Neural progenitor cell (in vitro differentiated cells): ENCODE measurements around the gene CBX8. TPM values are rescaled to one million over a fixed set of nuclear protein-coding genes. Genes with fewer than 3 reads are reported as not detected.

Experiments used
- DNase-seq: peaks from one replicate; pipeline ENCODE4 v3.0.0-alpha.2; 2016; ENCODE audit warnings: low spot score
- H2AFZ ChIP-seq: fragments of 200-600 bp; sonication (generic); replicated peaks from 2 replicates; pipeline ENCODE4 v1.6.1; 2016; ENCODE audit warnings: antibody characterized with exemption
- H3F3A ChIP-seq: fragments of 200-600 bp; sonication (generic); 2 replicates; pipeline ENCODE4 v1.6.1; 2016; ENCODE audit warnings: antibody characterized with exemption, low read depth
- H3K27ac ChIP-seq: fragments of 200-600 bp; sonication (generic); 2 replicates; pipeline ENCODE4 v1.5.1; 2016; ENCODE audit warnings: mild to moderate bottlenecking
- H3K27me3 ChIP-seq: fragments of 200-600 bp; sonication (generic); 2 replicates; pipeline ENCODE4 v1.6.1; 2016; ENCODE audit warnings: mild to moderate bottlenecking, moderate library complexity
- H3K36me3 ChIP-seq: fragments of 200-600 bp; sonication (generic); 2 replicates; pipeline ENCODE4 v1.5.1; 2016
- H3K4me1 ChIP-seq: fragments of 200-600 bp; sonication (generic); 2 replicates; pipeline ENCODE4 v1.6.1; 2016; ENCODE audit warnings: mixed run types
- H3K4me2 ChIP-seq: fragments of 200-600 bp; sonication (generic); 2 replicates; pipeline ENCODE4 v1.6.1; 2016
- H3K4me3 ChIP-seq: fragments of 200-600 bp; sonication (generic); 2 replicates; pipeline ENCODE4 v1.5.1; 2016
- H3K79me2 ChIP-seq: fragments of 200-600 bp; sonication (generic); 2 replicates; pipeline ENCODE4 v1.6.1; 2016; ENCODE audit warnings: low read depth
- H3K9ac ChIP-seq: fragments of 200-600 bp; sonication (generic); 2 replicates; pipeline ENCODE4 v1.6.1; 2016
- H3K9me3 ChIP-seq: fragments of 200-600 bp; sonication (generic); 2 replicates; pipeline ENCODE4 v1.5.1; 2016; ENCODE audit warnings: low read depth
- H4K20me1 ChIP-seq: fragments of 200-600 bp; sonication (generic); 2 replicates; pipeline ENCODE4 v1.6.1; 2016; ENCODE audit warnings: low read depth
- H3K27ac Mint-ChIP-seq: 3 replicates; pipeline ENCODE4 v1.8.0; 2021; ENCODE audit warnings: mixed read lengths
- H3K27me3 Mint-ChIP-seq: 2 replicates; pipeline ENCODE4 v1.8.0; 2022; ENCODE audit warnings: low read depth, mild to moderate bottlenecking, inconsistent platforms, moderate library complexity, mixed read lengths; ENCODE audit not compliant: insufficient read depth
- H3K36me3 Mint-ChIP-seq: 3 replicates; pipeline ENCODE4 v1.8.0; 2021; ENCODE audit warnings: mixed read lengths
- H3K4me1 Mint-ChIP-seq: 3 replicates; pipeline ENCODE4 v1.8.0; 2021; ENCODE audit warnings: mixed read lengths
- H3K4me3 Mint-ChIP-seq: 3 replicates; pipeline ENCODE4 v1.8.0; 2021; ENCODE audit warnings: mild to moderate bottlenecking, moderate library complexity, mixed read lengths
- H3K9me3 Mint-ChIP-seq: 3 replicates; pipeline ENCODE4 v1.8.0; 2020; ENCODE audit warnings: mixed read lengths
- CTCF ChIP-seq: fragments of 200-600 bp; sonication (generic); IDR thresholded peaks from 2 replicates; pipeline ENCODE4 v1.5.1; 2017; ENCODE audit warnings: antibody characterized with exemption, mild to moderate bottlenecking
- EZH2 ChIP-seq: fragments of 200-600 bp; sonication (generic); IDR thresholded peaks from 2 replicates; pipeline ENCODE4 v1.6.1; 2017; ENCODE audit warnings: antibody characterized with exemption, mild to moderate bottlenecking, moderate library complexity
- EZH2phosphoT487 ChIP-seq: fragments of 200-600 bp; sonication (generic); IDR thresholded peaks from 2 replicates; pipeline ENCODE4 v1.6.1; 2017; ENCODE audit warnings: antibody characterized with exemption
- total RNA-seq: library from RNA; depleted of rRNA; stranded (reverse); fragments of >200 nt; gene quantifications from 2 replicates; pipeline ENCODE4 v1.2.3, GENCODE V29; 2015; ENCODE audit warnings: low replicate concordance

CBX8 gene
- total RNA-seq, 1 donor from 2014 or later = 2.8 TPM

- Histone ChIP-seq H4K20me1 (peaks cover 41% of the 10 kb centered on the region), H3K27ac (no peak overlapping the region), H2AFZ (no peak overlapping the region), H3K36me3 (no peaks in the 10 kb centered on the region), H3K4me1 (peaks cover 50% of the 10 kb centered on the region), H3F3A (peaks cover 59% of the 10 kb centered on the region), H3K79me2 (no peaks in the 10 kb centered on the region), H3K27me3 (peaks cover 97% of the 10 kb centered on the region), H3K9me3 (no peaks in the 10 kb centered on the region), H3K9ac (no peak overlapping the region), H3K4me2 (peak overlapping the region; percentile 77), H3K4me3 (peak overlapping the region; percentile 45)
- H3K9me3 Mint-ChIP-seq = no peaks in the 10 kb centered on the region
- peaks cover 61% of the 10 kb centered on the region for H3K27me3 Mint-ChIP-seq
- no peaks in the 10 kb centered on the region for H3K36me3 Mint-ChIP-seq
- peaks cover 39% of the 10 kb centered on the region for H3K4me1 Mint-ChIP-seq
- H3K4me3 Mint-ChIP-seq = peak overlapping the region; percentile 81
- peak; percentile 97 for DNase-seq
- peak overlapping the region; percentile 88 for H3K27ac Mint-ChIP-seq
- no peak for TF ChIP-seq EZH2phosphoT487
- TF ChIP-seq EZH2 = no peak
Measured at GRCh38 chr17:79810130-79811010, 13.5 kb upstream of the CBX8 start.

GRCh38 chr17:79809530-79810129 lies 12.8 kb upstream of the CBX8 start:
- peaks cover 66% of the 10 kb centered on the region for H3F3A ChIP-seq
- Mint-ChIP-seq H3K4me1 (peaks cover 45% of the 10 kb centered on the region), H3K27me3 (peaks cover 68% of the 10 kb centered on the region), H3K4me3 (peak overlapping the region; percentile 83), H3K9me3 (no peaks in the 10 kb centered on the region), H3K27ac (peak overlapping the region; percentile 98), H3K36me3 (no peaks in the 10 kb centered on the region)
- H3K4me1 ChIP-seq = peaks cover 55% of the 10 kb centered on the region
- no peak overlapping the region for H3K27ac ChIP-seq
- H3K9ac ChIP-seq = no peak overlapping the region
- H4K20me1 ChIP-seq = peaks cover 48% of the 10 kb centered on the region
- H3K4me2 ChIP-seq = peak overlapping the region; percentile 92
- TF ChIP-seq CTCF (no peak), EZH2 (no peak), EZH2phosphoT487 (peak; percentile 53)
- no peaks in the 10 kb centered on the region for H3K79me2 ChIP-seq
- no peaks in the 10 kb centered on the region for H3K9me3 ChIP-seq
- H2AFZ ChIP-seq = no peak overlapping the region
- peaks cover 97% of the 10 kb centered on the region for H3K27me3 ChIP-seq
- peak; percentile 26 for DNase-seq
- peak overlapping the region; percentile 45 for H3K4me3 ChIP-seq
- no peaks in the 10 kb centered on the region for H3K36me3 ChIP-seq

- H3K4me1 ChIP-seq = peaks cover 57% of the 10 kb centered on the region
- TF ChIP-seq CTCF (peak; percentile 52), EZH2 (no peak), EZH2phosphoT487 (peak; percentile 46)
- DNase-seq = peak; percentile 64
Measured at GRCh38 chr17:79808763-79809529, 12.1 kb upstream of the CBX8 start.

More at GRCh38 chr17:79808763-79809529, 12.1 kb upstream of the CBX8 start:
- Histone ChIP-seq H3K27me3 (peaks cover 97% of the 10 kb centered on the region), H3K79me2 (no peaks in the 10 kb centered on the region), H3K4me2 (peak overlapping the region; percentile 92), H3K27ac (no peak overlapping the region), H3K9me3 (no peaks in the 10 kb centered on the region), H3F3A (peaks cover 66% of the 10 kb centered on the region), H3K4me3 (peak overlapping the region; percentile 45), H3K9ac (no peak overlapping the region), H4K20me1 (peaks cover 52% of the 10 kb centered on the region), H2AFZ (no peak overlapping the region), H3K36me3 (no peaks in the 10 kb centered on the region)
- peak overlapping the region; percentile 79 for H3K4me3 Mint-ChIP-seq
- peaks cover 43% of the 10 kb centered on the region for H3K4me1 Mint-ChIP-seq
- no peaks in the 10 kb centered on the region for H3K9me3 Mint-ChIP-seq
- no peaks in the 10 kb centered on the region for H3K36me3 Mint-ChIP-seq
- H3K27me3 Mint-ChIP-seq = peaks cover 67% of the 10 kb centered on the region
- H3K27ac Mint-ChIP-seq = peak overlapping the region; percentile 96
